Stimulated activated CD4-positive, alpha-beta T cell treated with anti-CD3 and anti-CD28 coated beads, TNF-alpha, amount 100 ng/mL, for 24 hours (primary cell): Measurements from ENCODE around the gene KCNIP4.

ENCODE experiments used
- DNase-seq, 3 experiments: peaks; one replicate each; pipeline ENCODE4 v3.0.0-alpha.2; 2020; ENCODE audit warnings: low read depth in 3 of 3

KCNIP4 gene

DNA sequence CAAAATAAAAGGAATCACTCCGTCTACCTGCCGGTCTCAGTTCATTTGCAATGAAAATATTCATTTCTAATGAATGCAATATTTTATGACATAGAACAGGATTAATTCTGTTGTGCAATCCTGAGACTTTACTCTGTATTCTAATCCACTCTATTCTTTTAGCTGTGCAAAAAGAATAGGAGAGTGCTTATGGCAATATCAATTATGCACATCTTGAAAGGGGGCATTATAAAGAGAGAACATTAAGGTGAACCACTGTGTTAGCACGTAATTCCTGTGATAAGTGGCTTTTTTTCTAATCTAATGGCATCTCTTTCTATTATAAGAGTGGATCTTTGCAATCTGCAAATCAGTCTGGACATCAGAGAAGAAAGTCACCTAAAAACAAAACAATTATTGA is 99.5 kb downstream of the KCNIP4 start:
- no peak for DNase-seq

DNA sequence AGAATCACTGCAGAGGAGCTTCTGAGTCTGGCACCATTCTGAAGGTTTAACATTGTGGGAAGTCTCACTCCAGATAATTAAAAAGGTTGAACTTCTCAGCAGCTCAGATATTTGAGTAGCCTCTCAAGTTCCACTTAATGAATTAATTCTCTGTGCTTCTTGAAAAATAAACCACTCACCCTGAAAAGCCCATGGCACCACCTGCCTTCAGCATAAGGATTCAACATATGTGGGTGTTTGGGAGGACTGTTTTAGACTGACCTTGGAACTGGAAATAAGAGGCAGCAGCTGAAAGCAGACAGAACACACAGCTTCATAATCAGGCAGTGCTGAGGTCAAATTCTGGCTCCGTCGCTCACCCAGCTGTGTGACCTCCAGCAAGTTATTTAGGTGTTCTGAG is 100.6 kb downstream of the KCNIP4 start:
- DNase-seq = no peak

DNA sequence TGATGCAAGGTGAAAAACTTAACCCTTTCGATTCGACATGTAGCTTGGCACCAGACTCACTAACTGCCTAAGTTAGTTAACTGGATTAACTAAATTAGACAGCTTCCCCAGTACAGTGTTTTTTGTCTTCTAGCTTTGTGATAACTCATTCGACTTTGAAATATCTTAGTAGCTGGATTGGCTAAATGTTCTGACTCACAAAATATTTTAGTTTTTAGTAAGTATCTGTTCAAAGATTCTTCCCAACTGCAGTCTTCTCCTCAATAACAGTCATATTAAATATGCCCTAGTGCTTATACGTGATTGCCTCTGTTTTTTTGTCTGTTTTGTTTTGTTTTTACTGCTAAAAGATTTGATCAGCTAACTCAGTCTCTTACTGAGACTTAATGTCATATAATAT is 102.9 kb downstream of the KCNIP4 start:
- no peak for DNase-seq

DNA sequence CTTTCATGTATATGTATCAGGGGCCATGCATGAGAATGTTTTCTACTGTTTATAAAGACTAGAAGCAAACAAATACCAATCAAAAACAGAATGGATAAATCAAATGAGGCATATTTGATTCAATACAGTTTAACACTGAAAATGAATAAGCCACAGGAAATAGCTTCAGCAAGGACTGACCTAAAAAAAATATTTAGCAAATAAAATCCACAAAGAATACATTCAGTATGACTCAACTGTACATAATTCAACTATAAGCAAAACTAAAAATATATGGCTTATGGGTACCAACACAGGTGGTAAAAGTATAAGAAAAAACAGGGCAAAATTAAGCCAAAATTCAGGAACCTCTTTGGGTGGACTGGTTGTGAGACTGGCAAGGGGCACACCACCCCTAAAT is 112.9 kb downstream of the KCNIP4 start:
- DNase-seq = no peak

DNA sequence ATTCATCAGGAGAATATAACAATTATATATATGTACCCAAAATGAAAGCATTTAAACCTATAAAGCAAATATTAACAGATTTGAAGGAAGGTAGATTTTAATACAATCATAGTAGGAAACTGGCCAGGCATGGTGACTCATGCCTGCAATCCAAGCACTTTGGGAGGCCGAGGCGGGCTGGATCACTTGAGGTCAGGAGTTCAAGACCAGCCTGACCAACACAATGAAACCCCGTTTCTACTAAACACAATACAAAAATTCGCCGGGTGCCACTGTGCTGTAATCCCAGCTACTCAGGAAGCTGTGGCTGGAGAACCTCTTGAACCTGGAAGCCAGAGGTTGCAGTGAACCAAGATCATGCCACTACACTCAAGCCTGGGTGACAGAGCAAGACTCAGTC is 118.3 kb downstream of the KCNIP4 start:
- no peak for DNase-seq

DNA sequence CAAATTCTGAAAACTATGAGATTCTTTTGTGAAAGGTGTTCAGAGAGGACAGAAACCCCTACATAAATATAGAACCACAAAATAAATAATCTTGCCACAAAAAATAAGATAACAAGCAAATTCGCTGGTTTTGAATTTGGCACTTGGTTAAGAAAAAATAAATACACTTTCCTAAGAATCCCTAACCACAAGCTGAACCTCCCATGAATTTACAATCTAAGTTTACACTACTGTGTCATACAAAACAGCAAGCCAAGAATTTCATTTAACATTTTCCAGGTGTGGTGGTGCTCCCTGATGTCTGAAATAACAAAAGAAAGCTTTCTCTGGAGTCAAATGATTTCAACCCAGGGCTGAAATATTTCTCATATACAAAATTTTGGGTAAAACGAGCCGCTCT is 121.0 kb downstream of the KCNIP4 start:
- DNase-seq = no peak

DNA sequence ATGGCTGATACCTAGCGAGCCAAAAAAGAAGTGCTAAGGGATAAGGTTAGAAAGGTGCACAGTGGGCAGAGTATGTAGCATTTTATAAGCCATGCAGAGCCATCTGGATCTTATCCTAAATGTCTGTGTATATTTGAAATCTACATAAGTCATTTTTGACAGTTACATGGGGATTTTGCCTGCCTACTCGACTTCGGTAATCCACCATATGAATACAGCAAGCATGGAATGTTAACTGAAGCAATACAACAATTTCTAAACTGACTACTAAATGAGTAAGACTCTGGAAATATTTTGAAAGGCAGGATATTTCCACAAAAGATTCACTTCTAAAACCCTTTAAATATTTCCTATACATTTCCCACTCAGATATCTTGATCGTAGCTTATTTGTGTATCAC is 122.5 kb downstream of the KCNIP4 start:
- DNase-seq = no peak

DNA sequence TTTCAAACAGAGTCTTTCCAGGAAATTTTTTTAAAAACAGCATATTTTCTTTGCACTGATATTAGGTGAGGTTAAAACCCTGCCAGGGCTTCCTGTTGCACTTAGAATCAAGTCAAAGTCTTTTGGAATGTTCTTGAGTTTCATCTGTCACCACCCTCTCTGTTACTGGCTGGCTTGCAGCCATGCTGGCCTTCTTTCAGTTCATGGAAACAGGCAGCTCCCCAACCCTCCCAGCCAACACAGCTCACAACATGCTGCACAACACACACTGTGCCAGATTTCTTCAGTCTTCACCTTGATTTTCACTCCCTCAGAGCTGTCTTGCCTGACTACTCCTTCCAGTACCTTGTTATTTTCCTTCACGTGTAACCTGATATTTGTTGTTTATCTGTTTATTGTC is 129.5 kb downstream of the KCNIP4 start:
- no peak for DNase-seq

DNA sequence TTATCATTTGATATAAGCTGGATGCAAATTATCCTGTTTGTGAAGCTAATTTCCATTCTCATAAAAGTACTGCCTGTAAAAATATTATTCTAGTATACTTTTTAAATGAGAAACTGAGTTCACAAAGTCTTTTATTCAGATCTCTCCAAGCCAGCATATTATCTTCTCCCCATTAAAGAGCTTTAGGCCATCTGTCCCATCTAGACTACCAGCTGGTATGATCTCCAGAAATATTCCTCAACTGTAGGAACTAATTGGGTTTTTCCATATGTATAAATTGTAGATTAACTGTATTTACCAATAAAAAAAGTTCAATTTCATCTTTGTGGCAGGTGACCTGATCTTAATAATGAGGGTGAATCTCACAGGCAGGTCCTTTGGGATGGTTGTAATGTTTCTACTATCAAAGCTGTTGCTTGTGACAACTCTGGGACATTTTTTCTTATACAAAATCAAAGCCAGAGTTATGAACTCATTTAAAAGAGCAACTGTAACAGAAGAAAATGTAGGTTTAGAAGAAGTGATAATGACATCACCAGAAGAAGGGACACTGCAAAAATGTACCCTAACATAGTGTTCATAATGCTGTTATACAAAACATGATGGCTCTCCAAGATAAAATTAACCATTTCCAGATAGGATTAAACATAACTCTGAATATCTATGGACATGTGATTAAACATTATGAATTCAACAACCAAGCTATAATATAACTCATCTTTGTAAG is 132.8 kb downstream of the KCNIP4 start:
- DNase-seq = no peak

DNA sequence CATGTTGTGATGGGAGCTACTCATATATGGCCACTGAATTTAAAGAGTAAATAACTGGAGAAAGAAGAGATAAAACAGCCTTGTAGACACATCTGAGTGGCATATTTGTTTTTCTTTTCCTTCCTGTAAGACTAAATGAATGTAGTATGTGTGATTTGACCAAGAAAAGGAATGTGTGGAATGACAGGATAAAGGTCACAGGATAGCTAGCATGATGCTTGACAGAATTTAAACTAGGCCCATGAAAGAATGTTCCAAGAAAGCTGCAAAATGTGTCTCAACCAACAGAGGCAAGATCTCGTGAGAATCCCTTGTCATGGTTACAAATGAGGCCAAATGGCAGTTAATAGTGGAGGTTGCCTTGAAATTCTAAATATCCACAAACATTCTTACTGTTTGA is 137.0 kb downstream of the KCNIP4 start:
- no peak for DNase-seq

DNA sequence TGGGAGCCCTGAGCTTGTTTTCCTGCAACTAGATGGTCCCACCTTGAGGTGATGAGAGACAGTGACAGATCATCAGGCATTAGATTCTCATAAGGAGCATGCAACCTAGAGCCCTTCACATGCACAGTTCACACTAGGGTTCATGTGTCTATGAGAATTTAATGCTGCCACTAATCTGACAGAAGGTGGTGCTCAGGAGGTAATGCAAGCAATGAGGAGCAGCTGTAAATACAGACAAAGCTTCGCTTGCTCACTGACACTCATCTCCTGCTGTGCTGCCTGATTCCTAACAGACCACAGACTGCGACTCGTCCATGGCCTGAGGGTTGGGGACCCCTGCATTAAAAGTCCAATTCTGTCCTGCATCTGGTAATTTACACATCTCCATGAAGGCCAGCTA is 141.6 kb downstream of the KCNIP4 start:
- DNase-seq = no peak

DNA sequence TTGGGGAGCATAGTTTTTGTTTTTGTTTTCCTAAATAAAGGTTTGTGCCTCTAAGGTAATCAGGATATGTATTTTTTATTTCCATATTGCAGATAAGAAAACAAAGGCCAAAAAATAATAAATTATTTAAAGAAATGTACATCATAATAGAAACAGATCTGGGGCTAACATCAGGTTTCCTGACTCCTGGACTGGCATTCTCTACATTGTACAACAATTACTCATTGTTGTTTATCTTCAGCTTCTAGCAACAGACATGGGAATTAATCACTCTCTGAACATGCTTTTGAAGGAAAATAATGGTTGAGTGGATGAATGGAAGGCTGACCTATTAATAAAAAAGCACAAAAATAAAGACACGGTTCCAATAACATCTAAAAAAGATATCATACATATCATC is 146.2 kb downstream of the KCNIP4 start:
- DNase-seq = no peak

DNA sequence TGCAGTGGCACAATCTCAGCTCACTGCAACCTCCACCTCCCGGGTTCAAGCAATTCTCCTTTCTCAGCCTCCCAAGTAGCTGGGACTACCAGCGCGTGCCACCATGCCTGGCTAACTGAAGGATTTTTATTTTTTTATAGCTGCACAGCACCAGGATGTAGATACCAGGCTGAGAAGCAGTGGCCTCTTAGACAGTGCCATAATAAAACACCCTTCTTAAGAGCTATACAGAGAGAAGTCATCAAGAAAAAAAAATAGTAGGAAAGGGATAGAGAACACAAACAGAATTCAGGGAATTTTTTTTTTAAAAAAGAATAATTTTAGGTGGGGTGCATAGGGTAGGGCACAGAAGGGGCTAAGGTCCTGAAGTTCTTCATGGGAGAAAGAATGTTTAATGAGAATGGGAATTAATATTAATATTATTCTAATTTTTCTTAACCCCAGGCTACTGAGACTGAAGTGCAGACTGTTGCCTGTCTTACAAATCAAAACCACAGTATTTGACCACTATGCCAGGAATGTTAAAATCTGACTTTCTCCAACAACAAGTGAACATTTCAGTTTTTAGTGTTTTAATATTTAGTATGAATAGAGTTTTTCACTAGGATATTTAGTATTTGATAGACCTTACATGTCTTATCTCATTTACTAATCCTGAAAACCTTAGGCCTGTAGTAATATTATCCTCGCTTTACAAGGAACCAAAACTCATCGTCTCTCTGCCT is 146.7 kb downstream of the KCNIP4 start:
- DNase-seq = no peak

DNA sequence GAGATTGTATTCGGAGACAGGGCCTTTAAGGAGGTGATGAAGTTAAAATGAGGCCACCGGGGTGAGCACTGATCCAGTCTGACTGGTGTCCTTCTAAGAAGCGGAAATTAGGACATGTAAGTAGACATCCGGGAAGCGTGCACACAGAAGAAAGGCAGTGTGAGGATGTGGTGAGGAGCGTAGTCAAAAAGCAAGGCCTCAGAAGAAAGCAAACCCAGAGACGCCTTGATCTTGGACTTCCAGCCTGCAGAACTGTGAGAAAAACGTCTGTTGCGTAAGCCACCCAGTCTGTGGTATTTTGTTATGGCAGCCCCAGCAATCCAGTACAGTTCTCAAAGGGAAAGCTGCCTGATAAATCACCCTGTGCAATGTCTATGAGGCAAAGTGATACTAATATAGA is 153.5 kb downstream of the KCNIP4 start:
- no peak for DNase-seq

DNA sequence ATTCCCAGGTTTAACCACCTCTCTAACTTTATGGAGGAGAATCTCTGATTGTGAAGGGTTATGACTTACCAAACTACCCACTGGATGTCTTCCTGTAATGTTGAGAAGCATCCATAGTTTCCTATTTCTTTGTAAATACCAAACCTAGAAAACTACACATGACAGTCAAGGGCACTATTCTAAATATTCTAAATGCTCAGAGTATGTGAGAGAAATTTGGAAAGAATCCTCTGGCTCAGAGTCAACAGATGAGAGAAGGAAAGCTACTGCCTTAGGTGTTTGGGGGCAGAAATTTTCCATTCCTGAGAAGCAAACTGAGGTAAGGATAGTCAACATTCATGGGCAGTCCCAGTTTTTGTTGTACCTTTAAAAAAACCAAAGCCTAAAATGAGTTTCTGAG is 155.8 kb downstream of the KCNIP4 start:
- DNase-seq = no peak

DNA sequence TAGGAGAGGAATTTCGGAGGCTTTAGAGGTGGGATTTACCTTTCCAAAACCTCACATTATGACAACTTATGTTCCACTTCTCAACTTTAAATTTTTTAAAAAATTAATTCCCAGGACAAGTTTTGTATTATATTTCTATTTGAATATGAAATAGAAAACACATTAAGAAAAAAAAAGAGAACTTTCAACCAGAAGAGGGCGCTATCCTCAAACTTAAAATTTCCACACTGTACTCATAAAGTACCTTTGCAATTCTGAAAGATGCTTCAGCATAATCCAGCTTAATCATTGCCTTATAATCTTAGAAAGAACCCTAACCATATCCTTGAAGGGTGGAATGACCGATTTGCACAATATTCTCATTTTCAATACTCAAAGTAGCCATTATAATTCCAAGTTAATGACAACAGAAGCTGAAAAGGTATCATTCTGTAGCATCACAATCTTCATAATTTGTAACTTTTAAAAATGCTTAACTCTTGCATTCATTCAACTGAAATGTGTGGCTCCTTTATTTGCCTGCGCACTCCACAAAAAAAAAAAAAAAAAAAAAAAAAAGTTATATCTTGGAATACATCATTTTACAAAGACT is 158.0 kb downstream of the KCNIP4 start:
- no peak for DNase-seq

DNA sequence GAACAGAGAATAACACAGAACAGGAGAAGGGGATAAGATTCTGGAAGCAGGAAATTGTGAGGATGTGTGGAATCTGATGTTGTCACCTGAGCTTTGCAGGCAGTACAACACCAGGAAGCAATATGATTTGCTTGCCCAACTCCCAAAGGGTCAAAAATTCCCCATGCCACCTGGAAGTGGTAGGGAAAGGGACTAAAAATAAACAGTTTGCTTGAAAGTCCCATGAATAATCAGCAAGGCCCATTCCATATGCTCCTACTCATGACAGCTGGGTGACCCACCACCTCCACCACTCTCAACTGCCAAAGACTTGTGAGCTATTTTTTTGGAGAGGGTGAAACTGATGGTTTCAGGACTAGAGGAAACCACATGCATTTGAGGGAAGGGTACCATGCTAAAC is 168.4 kb downstream of the KCNIP4 start:
- DNase-seq = no peak

DNA sequence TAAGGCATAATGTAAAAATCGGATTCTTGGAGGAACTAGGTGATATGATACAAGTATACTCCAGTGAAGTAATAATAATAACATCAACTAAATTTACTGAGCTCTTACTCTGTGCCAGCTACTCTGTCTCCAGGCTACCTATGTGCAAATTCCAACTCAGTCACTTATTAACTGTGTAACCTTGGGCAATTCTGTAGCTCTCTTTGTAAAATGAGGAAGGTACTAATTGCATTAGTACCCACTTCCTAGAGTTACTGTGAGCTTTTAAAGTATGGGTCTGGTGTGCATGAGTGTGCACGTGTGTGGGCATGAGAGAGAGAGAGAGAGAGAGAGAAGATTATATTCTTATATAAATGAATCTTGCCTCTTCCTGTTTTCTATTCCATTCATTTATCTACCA is 169.9 kb downstream of the KCNIP4 start:
- no peak for DNase-seq

DNA sequence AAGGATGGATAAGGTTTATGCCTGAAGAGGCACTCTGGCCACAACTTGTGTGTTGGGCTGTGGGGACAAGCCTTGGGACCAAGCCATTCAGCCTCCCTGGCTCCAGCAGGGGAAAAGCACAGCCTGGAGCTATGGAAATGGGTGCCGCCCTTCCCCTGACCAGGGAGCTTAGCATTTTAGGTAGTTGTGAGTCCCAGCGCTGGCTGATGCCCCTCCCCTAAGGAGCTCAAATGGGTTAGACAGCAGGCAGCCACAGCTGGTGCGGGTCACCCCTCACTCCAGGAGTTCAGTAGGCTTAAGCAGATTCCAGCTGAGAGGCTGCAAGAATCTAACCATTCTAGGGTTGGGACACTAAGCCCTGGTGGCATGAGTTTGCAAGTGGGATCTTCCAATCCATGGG is 172.9 kb downstream of the KCNIP4 start:
- no peak for DNase-seq

DNA sequence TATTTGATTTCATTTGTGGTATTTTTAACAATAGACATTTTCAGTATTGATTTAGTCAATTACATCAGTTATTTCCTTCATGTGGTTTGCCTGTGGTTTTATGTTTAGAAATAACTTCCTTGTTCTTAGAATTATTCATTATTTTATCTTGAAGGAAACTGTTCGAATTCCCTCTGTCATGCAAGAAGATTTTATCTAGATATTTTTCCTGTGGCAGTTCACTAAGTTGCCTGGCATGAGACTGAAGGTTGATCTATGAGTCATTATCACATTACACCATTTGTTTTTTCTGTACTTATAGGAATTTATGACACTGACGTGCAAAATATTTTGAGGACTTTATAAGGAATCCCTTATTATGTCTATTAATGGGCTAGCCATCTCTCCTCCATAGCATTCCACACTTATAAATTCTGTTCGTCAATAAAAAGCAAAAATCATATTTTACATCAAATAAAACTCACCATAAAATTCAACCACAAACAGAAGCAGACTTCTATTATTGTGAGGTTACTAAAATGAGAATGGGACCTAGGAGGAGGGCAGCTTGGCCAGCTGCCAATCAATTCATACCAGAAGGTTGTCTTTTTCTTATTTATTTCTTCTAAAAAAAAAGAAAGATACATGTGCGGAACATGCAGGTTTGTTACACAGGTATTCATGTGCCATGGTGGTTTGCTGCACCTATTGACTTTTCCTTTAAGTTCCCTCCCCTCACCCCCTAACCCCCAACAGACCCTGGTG is 179.0 kb downstream of the KCNIP4 start:
- no peak for DNase-seq

DNA sequence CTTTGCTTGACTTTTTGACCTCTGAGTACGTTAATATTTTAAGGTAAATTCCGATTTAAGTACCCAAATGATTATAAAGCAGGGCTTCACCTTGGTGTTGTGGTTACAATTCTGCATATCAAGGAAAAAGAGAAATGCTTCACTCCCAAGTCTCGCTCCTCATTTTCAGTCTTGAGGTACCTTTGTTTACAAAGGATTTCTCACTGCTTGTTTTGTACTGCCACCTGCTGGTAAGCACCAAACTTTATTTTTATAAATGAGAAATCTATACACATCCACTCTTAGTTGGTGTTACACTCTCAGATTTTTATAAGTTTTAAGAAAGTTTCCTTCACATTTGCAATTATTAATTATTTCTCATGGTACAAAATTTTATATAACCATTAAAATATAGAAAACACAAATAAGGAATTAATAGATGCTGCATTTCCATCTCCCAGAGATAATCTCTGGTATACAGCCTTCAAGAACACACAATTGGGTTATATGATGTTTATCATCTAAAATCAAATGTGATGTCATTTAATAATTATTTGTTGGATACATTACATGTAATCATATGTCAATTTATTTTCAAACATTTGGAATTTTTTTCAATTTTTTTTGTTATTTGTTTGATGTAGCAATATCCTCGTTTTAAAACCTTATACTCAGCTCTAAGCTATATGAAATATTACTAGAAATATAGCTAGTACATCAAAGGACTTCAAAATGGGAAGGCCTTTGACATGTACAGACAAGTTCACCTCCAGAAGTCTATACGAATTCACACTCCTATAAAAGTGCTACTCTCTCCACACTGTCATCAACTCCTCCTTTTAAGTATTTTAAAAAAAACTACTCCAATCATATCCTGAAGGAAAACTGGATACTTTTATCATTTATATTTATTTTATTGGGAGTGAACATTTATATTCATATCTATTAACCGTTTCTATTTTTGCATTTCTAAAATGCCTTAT is 179.9 kb downstream of the KCNIP4 start:
- no peak for DNase-seq
